IMR-90 (cell line): Measurements from ENCODE around the gene TCERG1L. TPM values are rescaled to one million over a fixed set of nuclear protein-coding genes. Genes with fewer than 3 reads are reported as not detected.

ENCODE experiments used
- ATAC-seq: fragments of 200-7000 bp; cut with Tn5 transposase; 2 replicates; pipeline ENCODE4 v1.9.1; 2020; ENCODE audit warnings: low read depth, mild to moderate bottlenecking, moderate library complexity
- BruUV-seq: library from RNA; stranded (reverse); fragments of 400-500 nt; replicated peaks from 2 replicates; lab custom pipeline; 2021; lab: Mats Ljungman, UMichigan
- CTCF ChIA-PET: fragments of 300-600 bp; formaldehyde crosslinking; extraction: SDS; loops from one replicate; lab custom pipeline; 2021; ENCODE audit warnings: antibody characterized with exemption; lab: Yijun Ruan, JAX
- POLR2A ChIA-PET: fragments of 300-600 bp; sonication (Branson Sonifier 250); formaldehyde crosslinking; loops from one replicate; lab custom pipeline; 2022; ENCODE audit warnings: antibody characterized with exemption; ENCODE audit not compliant: unreplicated experiment; lab: Charles Lee
- DNase-seq: peaks from one replicate; pipeline ENCODE4 v3.0.0; 2013
- H2AFZ ChIP-seq: replicated peaks from 2 replicates; pipeline ENCODE3; 2013; ENCODE audit warnings: low read length, mild to moderate bottlenecking; ENCODE audit not compliant: poor library complexity
- H2AK5ac ChIP-seq: 2 replicates; pipeline ENCODE4 v1.6.1; 2013; ENCODE audit warnings: low read depth, low read length, inconsistent platforms
- H2AK9ac ChIP-seq: replicated peaks from 2 replicates; pipeline ENCODE3; 2013; ENCODE audit warnings: mild to moderate bottlenecking, low read depth, low read length, moderate library complexity; ENCODE audit not compliant: poor library complexity
- H2BK120ac ChIP-seq: 2 replicates; pipeline ENCODE4 v1.6.1; 2013; ENCODE audit warnings: low read depth, low read length, inconsistent platforms
- H2BK15ac ChIP-seq: 3 replicates; pipeline ENCODE4 v1.6.1; 2013; ENCODE audit warnings: low read depth, low read length, inconsistent platforms
- H2BK20ac ChIP-seq: 2 replicates; pipeline ENCODE4 v1.6.1; 2013; ENCODE audit warnings: low read depth, mild to moderate bottlenecking, inconsistent platforms, low read length, moderate library complexity
- H2BK5ac ChIP-seq: 2 replicates; pipeline ENCODE4 v1.6.1; 2013; ENCODE audit warnings: mild to moderate bottlenecking, low read depth, low read length, inconsistent platforms; ENCODE audit not compliant: poor library complexity, severe bottlenecking
- H3K14ac ChIP-seq: replicated peaks from 2 replicates; pipeline ENCODE4 v1.6.1; 2013; ENCODE audit warnings: low read depth, low read length, inconsistent platforms
- H3K18ac ChIP-seq: 2 replicates; pipeline ENCODE4 v1.6.1; 2013; ENCODE audit warnings: low read depth, low read length, control low read depth
- H3K23ac ChIP-seq: 2 replicates; pipeline ENCODE4 v1.6.1; 2013; ENCODE audit warnings: low read depth, low read length, inconsistent platforms
- H3K27ac ChIP-seq: 2 replicates; pipeline ENCODE4 v1.5.1; 2013; ENCODE audit warnings: mild to moderate bottlenecking, control low read depth, low read length; ENCODE audit not compliant: insufficient read depth
- H3K27me3 ChIP-seq: 2 replicates; pipeline ENCODE4 v1.6.1; 2013; ENCODE audit warnings: low read length; ENCODE audit not compliant: control insufficient read depth, insufficient read depth
- H3K36me3 ChIP-seq: 2 replicates; pipeline ENCODE4 v1.6.1; 2013; ENCODE audit warnings: low read length, mixed read lengths; ENCODE audit not compliant: control insufficient read depth, insufficient read depth
- H3K4ac ChIP-seq: 2 replicates; pipeline ENCODE4 v1.6.1; 2013; ENCODE audit warnings: low read depth, low read length, inconsistent platforms
- H3K4me1 ChIP-seq: 2 replicates; pipeline ENCODE4 v1.6.1; 2013; ENCODE audit warnings: low read length, mixed read lengths; ENCODE audit not compliant: control insufficient read depth, insufficient read depth
- H3K4me2 ChIP-seq: 2 replicates; pipeline ENCODE4 v1.6.1; 2013; ENCODE audit warnings: low read depth, mild to moderate bottlenecking, control low read depth, low read length, moderate library complexity
- H3K4me3 ChIP-seq: 2 replicates; pipeline ENCODE4 v1.5.1; 2013; ENCODE audit warnings: low read depth, mild to moderate bottlenecking, control low read depth, low read length, moderate library complexity; ENCODE audit not compliant: insufficient read depth
- H3K56ac ChIP-seq: 2 replicates; pipeline ENCODE4 v1.6.1; 2013; ENCODE audit warnings: low read length, inconsistent platforms; ENCODE audit not compliant: insufficient read depth; ENCODE audit errors: extremely low read depth
- H3K79me1 ChIP-seq, 2 experiments: 2 replicates each; pipeline ENCODE4 v1.6.1; 2013; ENCODE audit warnings: low read length in 2 of 2, inconsistent platforms in 1 of 2, low read depth in 1 of 2
- H3K9ac ChIP-seq: 2 replicates; pipeline ENCODE4 v1.6.1; 2013; ENCODE audit warnings: low read depth, low read length, control low read depth
- H3K9me1 ChIP-seq: 2 replicates; pipeline ENCODE4 v1.6.1; 2013; ENCODE audit warnings: low read length, inconsistent platforms; ENCODE audit not compliant: insufficient read depth
- H3K9me3 ChIP-seq: 2 replicates; pipeline ENCODE4 v1.6.1; 2013; ENCODE audit warnings: low read length; ENCODE audit not compliant: control insufficient read depth, insufficient read depth
- H4K20me1 ChIP-seq: 2 replicates; pipeline ENCODE4 v1.6.1; 2013; ENCODE audit warnings: low read length, inconsistent platforms; ENCODE audit not compliant: insufficient read depth
- H4K5ac ChIP-seq: 2 replicates; pipeline ENCODE4 v1.6.1; 2013; ENCODE audit warnings: mild to moderate bottlenecking, low read depth, low read length, control low read depth
- H4K8ac ChIP-seq, 2 experiments: 2 replicates each; pipeline ENCODE4 v1.6.1; 2013; ENCODE audit warnings: low read depth in 2 of 2, low read length in 2 of 2, control low read depth in 1 of 2, inconsistent platforms in 1 of 2
- H4K91ac ChIP-seq: 2 replicates; pipeline ENCODE4 v1.6.1; 2013; ENCODE audit warnings: low read depth, low read length, inconsistent platforms; ENCODE audit not compliant: insufficient read depth
- BHLHE40 ChIP-seq: fragments of 150-350 bp; IDR thresholded peaks from 2 replicates; pipeline ENCODE4 v1.6.1; 2016; ENCODE audit warnings: mild to moderate bottlenecking, low read depth, low read length
- CEBPB ChIP-seq: IDR thresholded peaks from 2 replicates; pipeline ENCODE4 v1.6.1; 2012; ENCODE audit warnings: low read depth, low read length, improper control_type of control experiment
- MXI1 ChIP-seq: IDR thresholded peaks from 2 replicates; pipeline ENCODE4 v1.6.1; 2012; ENCODE audit warnings: low read depth, mild to moderate bottlenecking, low read length, moderate library complexity, borderline replicate concordance
- NFE2L2 ChIP-seq: fragments of 150-350 bp; IDR thresholded peaks from 2 replicates; pipeline ENCODE4 v1.6.1; 2016; ENCODE audit warnings: low read depth, mild to moderate bottlenecking, low read length
- RAD21 ChIP-seq: IDR thresholded peaks from 2 replicates; pipeline ENCODE4 v1.6.1; 2012; ENCODE audit warnings: low read length, improper control_type of control experiment
- RFX5 ChIP-seq: IDR thresholded peaks from 2 replicates; pipeline ENCODE4 v1.8.0; 2012; ENCODE audit warnings: low read depth, mild to moderate bottlenecking, low read length, moderate library complexity
- WGBS, 2 experiments: methylation state at CpG; one replicate each; pipeline versions ENCODE4 v1.1.5 to v1.1.7; 2013; ENCODE audit warnings: missing lambda C conversion rate in 2 of 2; ENCODE audit not compliant: insufficient read length in 1 of 2; ENCODE audit errors: extremely low coverage in 2 of 2; 5-methylcytosine and 5-hydroxymethylcytosine counted together
- dilution Hi-C: fragments of 300-500 bp; cut with HindIII; formaldehyde crosslinking; loops from one replicate; pipeline ENCODE4 v1.14.3; 2018; ENCODE audit warnings: low sequenced_read_pairs; ENCODE audit not compliant: unreplicated experiment
- in situ Hi-C: fragments of 300-500 bp; cut with MboI; formaldehyde crosslinking; loops from 3 replicates; pipeline ENCODE4 v1.14.3; 2019; ENCODE audit warnings: low sequenced_read_pairs, inconsistent platforms, mixed read lengths
- intact Hi-C: fragments of 100-400 bp; cut with micrococcal nuclease; formaldehyde crosslinking; loops from 2 replicates; pipeline ENCODE4 v1.10.0; 2022
- polyA plus RNA-seq, 3 experiments: library from polyadenylated mRNA; depleted of rRNA; stranded (reverse); fragments of >200 nt; gene quantifications; 2 replicates each; pipeline ENCODE4 v1.2.3, GENCODE V29; 2012; ENCODE audit warnings: low replicate concordance in 1 of 3
- total RNA-seq: library from RNA; depleted of rRNA; stranded (reverse); fragments of >200 nt; gene quantifications from 2 replicates; pipeline ENCODE4 v1.2.3, GENCODE V29; 2012
- TF ChIP-seq, protein P1 (sequence below): fragments of 150-350 bp; IDR thresholded peaks from 2 replicates; pipeline ENCODE4 v1.6.1; 2016; ENCODE audit warnings: low read depth, mild to moderate bottlenecking, low read length, moderate library complexity, borderline replicate concordance
- TF ChIP-seq, protein P2 (sequence below): fragments of 150-350 bp; IDR thresholded peaks from 2 replicates; pipeline ENCODE4 v1.6.1; 2017; ENCODE audit warnings: mild to moderate bottlenecking, antibody characterized with exemption, low read length, low read depth

Gene TCERG1L
- total and polyA plus RNA-seq, 2 of the 4 experiments (the other 2 are of a cell fraction) = not detected

DNA sequence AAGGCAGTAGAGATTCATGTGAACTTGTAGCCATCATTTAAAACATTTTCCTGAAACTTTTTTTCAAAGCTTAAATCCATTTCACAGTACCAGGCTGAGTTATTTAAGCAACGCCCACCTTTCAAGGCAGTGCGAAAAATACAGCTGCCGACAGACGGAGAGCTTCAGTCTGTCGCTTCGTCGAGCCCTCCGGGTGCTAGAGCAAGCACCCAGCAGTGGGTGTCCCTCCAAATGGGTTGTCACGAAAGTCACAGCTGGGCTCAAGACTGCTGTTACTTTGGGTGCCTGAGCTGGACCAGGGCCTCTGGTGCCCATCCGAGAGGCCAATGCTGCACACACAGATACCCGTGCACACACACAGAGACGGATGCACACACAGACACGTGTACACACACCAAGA is 135.6 kb downstream of the TCERG1L start:
- H3K9me3 ChIP-seq = peaks cover 69% of the 10 kb centered on the region
- dilution Hi-C loops = no loop called here
- no peak overlapping the region for H2BK120ac ChIP-seq
- H3K27ac ChIP-seq = no peak overlapping the region
- ATAC-seq (no peak), DNase-seq (no peak)
- H3K9me1 ChIP-seq = no peaks in the 10 kb centered on the region
- no peaks in the 10 kb centered on the region for H3K79me1 ChIP-seq
- H3K4me2 ChIP-seq = no peak overlapping the region
- no peak overlapping the region for H3K14ac ChIP-seq
- no TSS peak for BruUV-seq
- no peak overlapping the region for H2AFZ ChIP-seq
- H2BK15ac ChIP-seq = no peak overlapping the region
- no peaks in the 10 kb centered on the region for H3K4me1 ChIP-seq
- H3K27me3 ChIP-seq = no peaks in the 10 kb centered on the region
- H3K4ac ChIP-seq = no peak overlapping the region
- no peak overlapping the region for H4K91ac ChIP-seq
- H2BK5ac ChIP-seq = no peak overlapping the region
- no peaks in the 10 kb centered on the region for H4K20me1 ChIP-seq
- no peak for TF ChIP-seq RFX5
- TF ChIP-seq, protein P1, sequence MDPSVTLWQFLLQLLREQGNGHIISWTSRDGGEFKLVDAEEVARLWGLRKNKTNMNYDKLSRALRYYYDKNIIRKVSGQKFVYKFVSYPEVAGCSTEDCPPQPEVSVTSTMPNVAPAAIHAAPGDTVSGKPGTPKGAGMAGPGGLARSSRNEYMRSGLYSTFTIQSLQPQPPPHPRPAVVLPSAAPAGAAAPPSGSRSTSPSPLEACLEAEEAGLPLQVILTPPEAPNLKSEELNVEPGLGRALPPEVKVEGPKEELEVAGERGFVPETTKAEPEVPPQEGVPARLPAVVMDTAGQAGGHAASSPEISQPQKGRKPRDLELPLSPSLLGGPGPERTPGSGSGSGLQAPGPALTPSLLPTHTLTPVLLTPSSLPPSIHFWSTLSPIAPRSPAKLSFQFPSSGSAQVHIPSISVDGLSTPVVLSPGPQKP = no peak
- no peak for TF ChIP-seq NFE2L2
- TF ChIP-seq, protein P2, sequence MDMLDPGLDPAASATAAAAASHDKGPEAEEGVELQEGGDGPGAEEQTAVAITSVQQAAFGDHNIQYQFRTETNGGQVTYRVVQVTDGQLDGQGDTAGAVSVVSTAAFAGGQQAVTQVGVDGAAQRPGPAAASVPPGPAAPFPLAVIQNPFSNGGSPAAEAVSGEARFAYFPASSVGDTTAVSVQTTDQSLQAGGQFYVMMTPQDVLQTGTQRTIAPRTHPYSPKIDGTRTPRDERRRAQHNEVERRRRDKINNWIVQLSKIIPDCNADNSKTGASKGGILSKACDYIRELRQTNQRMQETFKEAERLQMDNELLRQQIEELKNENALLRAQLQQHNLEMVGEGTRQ = no peak
- no peak for TF ChIP-seq BHLHE40
- TF ChIP-seq MXI1 = no peak
- TF ChIP-seq CEBPB = no peak
- TF ChIP-seq RAD21 = no peak
- 74% methylated on average over 13 of the region's 13 CpGs; no CpG with 5 or more reads in 1 of the 2 experiments for WGBS, 2 experiments
- H3K4me3 ChIP-seq = no peak overlapping the region
- H2AK9ac ChIP-seq = no peak overlapping the region
- H3K9ac ChIP-seq = no peak overlapping the region
- H3K18ac ChIP-seq = no peak overlapping the region
- H4K8ac ChIP-seq = no peak overlapping the region
- no peak overlapping the region for H2BK20ac ChIP-seq
- H3K23ac ChIP-seq = no peak overlapping the region
- H2AK5ac ChIP-seq = no peak overlapping the region
- intact Hi-C loops = no loop called here
- ChIA-PET POLR2A (no interaction called here), CTCF (no interaction called here)
- no peak overlapping the region for H4K5ac ChIP-seq
- H3K36me3 ChIP-seq = no peaks in the 10 kb centered on the region
- H3K56ac ChIP-seq = no peak overlapping the region
- in situ Hi-C loops = no loop called here
